ENCODE data around the gene SYCN.

- TF ChIP-seq CTCF (IDR thresholded peaks at IDR 0.05) (no peak), POLR2A (IDR thresholded peaks at IDR 0.05) (no peak), POLR2AphosphoS5 (IDR thresholded peaks at IDR 0.05) (no peak)
Measured at GRCh38 chr19:39209196-39209595, 5.1 kb upstream of the SYCN start.

All from upper lobe of left lung (tissue), 4 donors.